ENCODE results near the gene CABS1. TPM values are rescaled to one million over a fixed set of nuclear protein-coding genes. Genes with fewer than 3 reads are reported as not detected.

Gene CABS1
- polyA plus RNA-seq, 3 donors: not detected

DNA sequence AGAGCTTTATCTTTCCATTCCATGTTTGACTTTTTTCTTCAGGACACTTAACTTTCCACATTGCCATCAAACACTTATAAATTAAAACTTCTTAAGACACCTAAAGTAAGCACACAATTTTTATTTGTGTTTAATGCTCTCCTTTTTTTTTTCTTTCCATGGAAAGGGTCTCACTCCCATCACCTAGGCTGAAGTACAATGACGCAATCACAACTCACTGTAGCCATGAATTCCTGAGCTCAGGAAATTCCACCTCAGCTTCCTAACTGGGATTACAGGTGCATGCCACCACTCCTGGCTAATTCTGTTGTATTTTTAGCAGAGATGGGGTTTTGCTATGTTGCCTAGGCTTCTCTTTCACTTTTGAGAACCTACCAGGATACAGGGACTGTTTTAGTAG lies 33.0 kb downstream of the CABS1 start:
- no peak overlapping the region for H3K9ac ChIP-seq (ENCODE audit: insufficient read depth, low read length, poor library complexity, severe bottlenecking)
- no peak overlapping the region for H3K4me3 Mint-ChIP-seq
- no peaks in the 10 kb centered on the region for H3K9me3 ChIP-seq (replicated peaks in 1 of 2; ENCODE audit: control insufficient read depth in 1 of 2, insufficient read depth in 1 of 2, low read length in 2 of 2)
- no peak overlapping the region for H3K4me2 ChIP-seq (replicated peaks; ENCODE audit: extremely low read depth, low read length, poor library complexity, severe bottlenecking)
- no peaks in the 10 kb centered on the region for H3K36me3 Mint-ChIP-seq
- H3K27ac ChIP-seq (ENCODE audit: low read depth in 1 of 2, low read length in 2 of 2): no peak overlapping the region
- no peaks in the 10 kb centered on the region for H3K27me3 Mint-ChIP-seq (ENCODE audit: low read depth in 3 of 3)
- H3K27me3 ChIP-seq (ENCODE audit: control insufficient read depth in 2 of 2, insufficient read depth in 2 of 2, low read length in 2 of 2): no peaks in the 10 kb centered on the region
- no peak for TF ChIP-seq CTCF (IDR thresholded peaks at IDR 0.05)
- intact Hi-C loops (cut with micrococcal nuclease): no loop called here
- H2AFZ ChIP-seq (ENCODE audit: insufficient read depth, low read depth, low read length, poor library complexity, severe bottlenecking): no peak overlapping the region
- no peaks in the 10 kb centered on the region for H3K79me2 ChIP-seq (ENCODE audit: insufficient read depth, low read length)
- no peak overlapping the region for H3K27ac Mint-ChIP-seq
- no CpG with 5 or more reads among the region's 1 CpG for WGBS (ENCODE audit: insufficient coverage)
- no peaks in the 10 kb centered on the region for H3K4me1 Mint-ChIP-seq
- no peaks in the 10 kb centered on the region for H3K4me1 ChIP-seq (ENCODE audit: control insufficient read depth in 1 of 2, insufficient read depth in 2 of 2, low read length in 2 of 2)
- no peaks in the 10 kb centered on the region for H3K36me3 ChIP-seq (replicated peaks in 1 of 2; ENCODE audit: control insufficient read depth in 1 of 2, insufficient read depth in 2 of 2, low read length in 2 of 2)
- H3K4me3 ChIP-seq (replicated peaks in 1 of 3; ENCODE audit: low read depth in 2 of 3, low read length in 3 of 3): no peak overlapping the region
- no peak for DNase-seq
- H3K9me3 Mint-ChIP-seq: peaks cover 0 to 2% (median 0%) of the 10 kb centered on the region in 7 donors
- no peaks in the 10 kb centered on the region for H4K20me1 ChIP-seq (ENCODE audit: insufficient read depth, low read length)

- no peaks in the 10 kb centered on the region for H3K27me3 ChIP-seq (ENCODE audit: control insufficient read depth in 2 of 2, insufficient read depth in 2 of 2, low read length in 2 of 2)
- H3K4me1 Mint-ChIP-seq: no peaks in the 10 kb centered on the region
- peaks cover 0 to 5% (median 1%) of the 10 kb centered on the region in 7 donors for H3K9me3 Mint-ChIP-seq
- no peak overlapping the region for H3K9ac ChIP-seq (ENCODE audit: insufficient read depth, low read length, poor library complexity, severe bottlenecking)
- WGBS (ENCODE audit: insufficient coverage): no CpG with 5 or more reads among the region's 4 CpGs
- no peak overlapping the region for H3K4me3 ChIP-seq (replicated peaks in 1 of 3; ENCODE audit: low read depth in 2 of 3, low read length in 3 of 3)
- H3K36me3 Mint-ChIP-seq: no peaks in the 10 kb centered on the region
- H3K4me3 Mint-ChIP-seq: no peak overlapping the region
- no peaks in the 10 kb centered on the region for H3K9me3 ChIP-seq (replicated peaks in 1 of 2; ENCODE audit: control insufficient read depth in 1 of 2, insufficient read depth in 1 of 2, low read length in 2 of 2)
- H3K79me2 ChIP-seq (ENCODE audit: insufficient read depth, low read length): no peaks in the 10 kb centered on the region
- H2AFZ ChIP-seq (ENCODE audit: insufficient read depth, low read depth, low read length, poor library complexity, severe bottlenecking): no peak overlapping the region
- DNase-seq: no peak
- no peaks in the 10 kb centered on the region for H4K20me1 ChIP-seq (ENCODE audit: insufficient read depth, low read length)
- H3K27ac Mint-ChIP-seq: no peak overlapping the region
- no peak overlapping the region for H3K27ac ChIP-seq (ENCODE audit: low read depth in 1 of 2, low read length in 2 of 2)
- no peak overlapping the region for H3K4me2 ChIP-seq (replicated peaks; ENCODE audit: extremely low read depth, low read length, poor library complexity, severe bottlenecking)
- TF ChIP-seq CTCF (IDR thresholded peaks at IDR 0.05): no peak
- no peaks in the 10 kb centered on the region for H3K4me1 ChIP-seq (ENCODE audit: control insufficient read depth in 1 of 2, insufficient read depth in 2 of 2, low read length in 2 of 2)
- intact Hi-C loops (cut with micrococcal nuclease): no loop called here
- H3K36me3 ChIP-seq (replicated peaks in 1 of 2; ENCODE audit: control insufficient read depth in 1 of 2, insufficient read depth in 2 of 2, low read length in 2 of 2): no peaks in the 10 kb centered on the region
- no peaks in the 10 kb centered on the region for H3K27me3 Mint-ChIP-seq (ENCODE audit: low read depth in 3 of 3)
Observed at GRCh38 chr4:70371987-70372386, 37.2 kb downstream of the CABS1 start.

Data from CD14-positive monocyte (primary cell).